Measurements from ENCODE around the gene FBXO31. TPM values are rescaled to one million over a fixed set of nuclear protein-coding genes. Genes with fewer than 3 reads are reported as not detected.
"Not testable (repeated sequence)": the region's sequence is repeated elsewhere in the genome, so short reads cannot be mapped to it uniquely, and the experiment has no call there.

The FBXO31 gene
- total RNA-seq, 4 donors from 2014 or later: 39.9 to 89.3 (median 53.6) TPM

- Histone ChIP-seq H3K27me3 (no peaks in the 10 kb centered on the region), H3K9me3 (no peaks in the 10 kb centered on the region), H3K36me3 (no peaks in the 10 kb centered on the region), H3K4me3 (no peak overlapping the region), H3K27ac (peak overlapping the region; percentile 93), H3K4me1 (peaks cover 52% of the 10 kb centered on the region)
- no peak for DNase-seq (ENCODE audit: low spot score in 2 of 2)
- 27% methylated on average over 1 of the region's 1 CpG for WGBS
- TF ChIP-seq EP300 (IDR thresholded peaks at IDR 0.05) (no peak), POLR2A (IDR thresholded peaks at IDR 0.05) (no peak), POLR2AphosphoS5 (IDR thresholded peaks at IDR 0.05) (no peak)
- TF ChIP-seq, protein P1, sequence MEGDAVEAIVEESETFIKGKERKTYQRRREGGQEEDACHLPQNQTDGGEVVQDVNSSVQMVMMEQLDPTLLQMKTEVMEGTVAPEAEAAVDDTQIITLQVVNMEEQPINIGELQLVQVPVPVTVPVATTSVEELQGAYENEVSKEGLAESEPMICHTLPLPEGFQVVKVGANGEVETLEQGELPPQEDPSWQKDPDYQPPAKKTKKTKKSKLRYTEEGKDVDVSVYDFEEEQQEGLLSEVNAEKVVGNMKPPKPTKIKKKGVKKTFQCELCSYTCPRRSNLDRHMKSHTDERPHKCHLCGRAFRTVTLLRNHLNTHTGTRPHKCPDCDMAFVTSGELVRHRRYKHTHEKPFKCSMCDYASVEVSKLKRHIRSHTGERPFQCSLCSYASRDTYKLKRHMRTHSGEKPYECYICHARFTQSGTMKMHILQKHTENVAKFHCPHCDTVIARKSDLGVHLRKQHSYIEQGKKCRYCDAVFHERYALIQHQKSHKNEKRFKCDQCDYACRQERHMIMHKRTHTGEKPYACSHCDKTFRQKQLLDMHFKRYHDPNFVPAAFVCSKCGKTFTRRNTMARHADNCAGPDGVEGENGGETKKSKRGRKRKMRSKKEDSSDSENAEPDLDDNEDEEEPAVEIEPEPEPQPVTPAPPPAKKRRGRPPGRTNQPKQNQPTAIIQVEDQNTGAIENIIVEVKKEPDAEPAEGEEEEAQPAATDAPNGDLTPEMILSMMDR (IDR thresholded peaks at IDR 0.05): no peak
Observed at GRCh38 chr16:87388818-87389134, 5.2 kb upstream of the FBXO31 start.

DNA sequence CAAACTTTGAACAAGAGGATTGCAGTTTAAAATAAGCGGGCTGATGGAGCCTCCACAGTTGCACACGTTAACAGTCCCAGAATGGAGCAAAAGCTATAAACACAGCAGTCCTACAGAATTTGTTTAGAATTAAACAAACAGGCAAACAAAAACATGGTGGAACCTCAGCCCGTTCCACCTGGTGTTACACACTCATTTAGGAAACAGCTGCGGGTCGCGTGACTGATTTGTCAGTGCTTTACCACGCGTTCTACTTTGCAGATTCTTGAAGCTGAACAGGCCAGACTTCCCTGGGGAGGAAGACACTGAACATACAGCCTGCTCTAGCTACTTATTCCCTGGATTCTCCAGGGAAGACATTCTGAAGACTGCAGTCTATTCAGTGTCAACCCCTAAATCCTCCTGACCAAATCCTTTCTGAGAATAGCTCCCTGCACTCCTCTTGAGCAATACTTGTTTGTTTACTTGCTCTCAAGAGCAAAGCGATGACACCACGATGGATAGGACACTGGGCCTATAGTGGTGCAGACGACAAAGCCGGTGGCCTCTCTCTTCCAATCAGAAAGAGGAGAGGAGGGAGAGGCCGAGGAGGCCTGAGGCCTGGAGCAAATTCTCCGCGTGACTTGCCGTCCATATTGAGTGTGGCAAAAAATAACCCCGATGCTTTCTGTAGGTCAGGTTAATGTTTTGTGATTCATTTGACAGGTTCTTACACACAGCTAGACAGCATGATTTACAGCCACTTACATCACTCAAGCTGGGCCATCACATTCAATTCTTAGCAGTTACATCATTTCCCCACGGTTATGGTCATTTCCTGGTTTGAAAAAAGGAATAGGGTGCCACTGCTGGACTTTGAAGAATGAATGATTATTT lies 4.6 kb upstream of the FBXO31 start:
- 9% methylated on average over 18 of the region's 18 CpGs for WGBS
- Histone ChIP-seq H3K27ac (peak overlapping the region; percentile 93), H3K27me3 (no peaks in the 10 kb centered on the region), H3K36me3 (no peaks in the 10 kb centered on the region), H3K9me3 (no peaks in the 10 kb centered on the region), H3K4me1 (peaks cover 46% of the 10 kb centered on the region), H3K4me3 (peak overlapping the region; percentile 21)
- peak; percentile 96 to 97 for DNase-seq (ENCODE audit: low spot score in 2 of 2)
- TF ChIP-seq POLR2AphosphoS5 (IDR thresholded peaks at IDR 0.05): peak; percentile 52 to 98 (median 65)
- TF ChIP-seq POLR2A (IDR thresholded peaks at IDR 0.05): peak in 1 of 2 donors; percentile 52
- TF ChIP-seq, protein P1 (IDR thresholded peaks at IDR 0.05): no peak
- TF ChIP-seq EP300 (IDR thresholded peaks at IDR 0.05): peak; percentile 35

- not testable (repeated sequence) for H3K36me3 ChIP-seq, H3K9me3 ChIP-seq, H3K27me3 ChIP-seq
- Histone ChIP-seq H3K4me3 (peak overlapping the region; percentile 84), H3K27ac (peak overlapping the region; percentile 94), H3K4me1 (peaks cover 63% of the 10 kb centered on the region)
- DNase-seq (ENCODE audit: low spot score in 2 of 2): peak in 1 of 2 donors; percentile 79
- WGBS: 91% methylated on average over 12 of the region's 12 CpGs
Observed at GRCh38 chr16:87384875-87385167, 1.2 kb upstream of the FBXO31 start.

GRCh38 chr16:87384162-87384874 lies 742 bp upstream of the FBXO31 start:
- WGBS: 11% methylated on average over 23 of the region's 64 CpGs
- Histone ChIP-seq H3K9me3 (no peaks in the 10 kb centered on the region), H3K4me1 (peaks cover 67% of the 10 kb centered on the region), H3K27ac (peak overlapping the region; percentile 94), H3K27me3 (no peaks in the 10 kb centered on the region), H3K4me3 (peak overlapping the region; percentile 84), H3K36me3 (no peaks in the 10 kb centered on the region)
- TF ChIP-seq POLR2A (IDR thresholded peaks at IDR 0.05) (no peak), EP300 (IDR thresholded peaks at IDR 0.05) (no peak)
- TF ChIP-seq, protein P1 (IDR thresholded peaks at IDR 0.05): no peak
- DNase-seq (ENCODE audit: low spot score in 2 of 2): peak; percentile 77 to 83

- DNase-seq (ENCODE audit: low spot score in 2 of 2): no peak
- peak overlapping the region; percentile 84 for H3K4me3 ChIP-seq
- no peak for TF ChIP-seq POLR2A (IDR thresholded peaks at IDR 0.05)
- H3K4me1 ChIP-seq: peaks cover 53% of the 10 kb centered on the region
- no peaks in the 10 kb centered on the region for H3K36me3 ChIP-seq
- peak overlapping the region; percentile 94 for H3K27ac ChIP-seq
- H3K9me3 ChIP-seq: no peaks in the 10 kb centered on the region
- 12% methylated on average over 17 of the region's 17 CpGs for WGBS
- H3K27me3 ChIP-seq: no peaks in the 10 kb centered on the region
Observed at GRCh38 chr16:87382023-87382785, 1.4 kb downstream of the FBXO31 start.

DNA sequence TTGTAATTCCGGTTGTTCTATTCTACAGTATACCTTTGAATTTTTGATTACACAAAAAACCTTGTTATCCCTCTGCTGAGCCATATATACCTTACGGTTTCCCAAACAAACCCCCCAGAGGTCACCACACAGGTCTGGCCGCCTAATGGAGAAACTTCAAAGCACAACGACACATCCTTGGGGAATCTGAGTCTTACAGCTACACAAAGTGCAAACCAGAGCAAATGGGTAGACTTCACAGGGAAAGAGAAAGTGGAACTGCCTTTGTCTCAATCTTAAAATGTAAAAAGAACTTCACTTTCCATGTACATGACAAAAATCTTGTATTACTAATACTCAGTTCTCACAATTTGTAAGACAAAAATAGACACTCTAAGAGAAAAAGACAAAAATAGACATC lies 2.7 kb downstream of the FBXO31 start:
- peaks cover 56% of the 10 kb centered on the region for H3K4me1 ChIP-seq
- H3K9me3 ChIP-seq: no peaks in the 10 kb centered on the region
- peak overlapping the region; percentile 84 for H3K4me3 ChIP-seq
- H3K36me3 ChIP-seq: no peaks in the 10 kb centered on the region
- TF ChIP-seq, protein P1 (IDR thresholded peaks at IDR 0.05): no peak
- TF ChIP-seq EP300 (IDR thresholded peaks at IDR 0.05): no peak
- H3K27me3 ChIP-seq: no peaks in the 10 kb centered on the region
- WGBS: 46% methylated on average over 4 of the region's 4 CpGs
- DNase-seq (ENCODE audit: low spot score in 2 of 2): no peak
- H3K27ac ChIP-seq: peak overlapping the region; percentile 18
